Ascending aorta (tissue), 2 donors: Measurements from ENCODE around the gene TACC2. TPM values are rescaled to one million over a fixed set of nuclear protein-coding genes. Genes with fewer than 3 reads are reported as not detected.
"Not testable (repeated sequence)": the region's sequence is repeated elsewhere in the genome, so short reads cannot be mapped to it uniquely, and the experiment has no call there.

ENCODE experiments used
- DNase-seq, 2 donors: peaks; one replicate each; pipeline ENCODE4 v3.0.0-alpha.2; 2019; ENCODE audit warnings: low spot score in 2 of 2
- H3K27ac ChIP-seq, 2 donors: fragments of 200-600 bp; sonication (generic); one replicate each; pipeline ENCODE4 v1.5.1; 2016 to 2017; ENCODE audit warnings: mild to moderate bottlenecking in 1 of 2
- H3K27me3 ChIP-seq: fragments of 200-600 bp; sonication (generic); one replicate; pipeline ENCODE4 v1.5.1; 2017
- H3K36me3 ChIP-seq, 2 donors: fragments of 200-600 bp; sonication (generic); one replicate each; pipeline ENCODE4 v1.5.1; 2016
- H3K4me1 ChIP-seq, 2 donors: fragments of 200-600 bp; sonication (generic); one replicate each; pipeline ENCODE4 v1.5.1; 2016 to 2017; ENCODE audit warnings: mild to moderate bottlenecking in 1 of 2
- H3K4me3 ChIP-seq, 2 donors: fragments of 200-600 bp; sonication (generic); one replicate each; pipeline ENCODE4 v1.5.1; 2016 to 2017; ENCODE audit warnings: mild to moderate bottlenecking in 1 of 2
- H3K9me3 ChIP-seq, 2 donors: fragments of 200-600 bp; sonication (generic); one replicate each; pipeline ENCODE4 v1.5.1; 2016
- CTCF ChIP-seq, 3 experiments: fragments of 200-600 bp in 2 of 3; fragments of 450-650 bp in 1 of 3; sonication (generic) in 2 of 3; IDR thresholded peaks; one replicate each; pipeline ENCODE4 v1.5.1; 2016 to 2019; ENCODE audit warnings: antibody characterized with exemption in 3 of 3, mild to moderate bottlenecking in 1 of 3, moderate library complexity in 1 of 3
- intact Hi-C: fragments of 100-400 bp; cut with DNase I; formaldehyde crosslinking; loops from one replicate; pipeline ENCODE4 v1.15.1; 2023
- total RNA-seq: library from RNA; depleted of rRNA; stranded (reverse); fragments of >200 nt; gene quantifications from one replicate; pipeline ENCODE4 v1.1.0, GENCODE V29; 2016

Gene TACC2
- total RNA-seq, 1 donor from 2014 or later: 69.1 TPM

GRCh38 chr10:122021828-122022227, 32.9 kb downstream of the TACC2 start:
- intact Hi-C loops: loop anchor here (10.0 kb wide), 1 partner anchor 473 kb away; no protein-coding TSS in a partner anchor
- no peak for DNase-seq
- TF ChIP-seq CTCF (IDR thresholded peaks at IDR 0.05): no peak
- H3K4me1 ChIP-seq: peaks cover 0 to 7% of the 10 kb centered on the region in 2 donors
- H3K27ac ChIP-seq: peak overlapping the region; percentile 74 to 76
- no peaks in the 10 kb centered on the region for H3K27me3 ChIP-seq
- peaks cover 0 to 4% of the 10 kb centered on the region in 2 donors for H3K36me3 ChIP-seq
- peak overlapping the region; percentile 30 to 60 for H3K4me3 ChIP-seq
- H3K9me3 ChIP-seq: no peaks in the 10 kb centered on the region

GRCh38 chr10:122022276-122022675, 33.3 kb downstream of the TACC2 start:
- H3K27ac ChIP-seq: peak overlapping the region; percentile 74 to 76
- TF ChIP-seq CTCF (IDR thresholded peaks at IDR 0.05): no peak
- H3K9me3 ChIP-seq: no peaks in the 10 kb centered on the region
- H3K27me3 ChIP-seq: no peaks in the 10 kb centered on the region
- peaks cover 0 to 7% of the 10 kb centered on the region in 2 donors for H3K4me1 ChIP-seq
- no peak for DNase-seq
- peaks cover 0 to 4% of the 10 kb centered on the region in 2 donors for H3K36me3 ChIP-seq
- H3K4me3 ChIP-seq: no peak overlapping the region
- intact Hi-C loops: loop anchor here (10.0 kb wide), 1 partner anchor 473 kb away; no protein-coding TSS in a partner anchor

GRCh38 chr10:122023257-122023656, 34.3 kb downstream of the TACC2 start:
- H3K9me3 ChIP-seq, H3K36me3 ChIP-seq, H3K4me1 ChIP-seq, DNase-seq, H3K27me3 ChIP-seq, H3K4me3 ChIP-seq: not testable (repeated sequence)
- H3K27ac ChIP-seq: peak overlapping the region in 1 of 2 donors; percentile 27
- intact Hi-C loops: loop anchor here (10.0 kb wide), 1 partner anchor 472 kb away; no protein-coding TSS in a partner anchor

- H3K27ac ChIP-seq: peak overlapping the region; percentile 66 to 74
- DNase-seq: peak in 1 of 2 donors; percentile 83
These were observed 40.7 kb downstream of the TACC2 start for GRCh38 chr10:122029499-122030199.

GRCh38 chr10:122030200-122030552, 41.2 kb downstream of the TACC2 start:
- peaks cover 0 to 14% of the 10 kb centered on the region in 2 donors for H3K4me1 ChIP-seq
- no peak for DNase-seq
- H3K27ac ChIP-seq: peak overlapping the region; percentile 66 to 74
- no peaks in the 10 kb centered on the region for H3K36me3 ChIP-seq
- H3K27me3 ChIP-seq: no peaks in the 10 kb centered on the region
- TF ChIP-seq CTCF (IDR thresholded peaks at IDR 0.05): no peak
- intact Hi-C loops: loop anchor here (2.0 kb wide), 1 partner anchor 15 kb away; no protein-coding TSS in a partner anchor
- H3K9me3 ChIP-seq: no peaks in the 10 kb centered on the region
- no peak overlapping the region for H3K4me3 ChIP-seq

More at GRCh38 chr10:122029499-122030199, 40.7 kb downstream of the TACC2 start:
- Histone ChIP-seq H3K9me3 (no peaks in the 10 kb centered on the region), H3K27me3 (no peaks in the 10 kb centered on the region), H3K4me3 (peak overlapping the region in 1 of 2 donors; percentile 33), H3K4me1 (peaks cover 0 to 14% of the 10 kb centered on the region in 2 donors), H3K36me3 (no peaks in the 10 kb centered on the region)
- peak in 1 of 3 experiments; percentile 7 for TF ChIP-seq CTCF (IDR thresholded peaks at IDR 0.05)
- intact Hi-C loops: loop anchor here (1.0 to 10.0 kb wide), 3 partner anchors 15 to 465 kb away; partner anchors contain the start of gene NSMCE4A

GRCh38 chr10:122033224-122033926, 44.4 kb downstream of the TACC2 start:
- Histone ChIP-seq H3K4me1 (peaks cover 0 to 14% of the 10 kb centered on the region in 2 donors), H3K36me3 (no peaks in the 10 kb centered on the region), H3K9me3 (no peaks in the 10 kb centered on the region), H3K27me3 (no peaks in the 10 kb centered on the region), H3K4me3 (no peak overlapping the region), H3K27ac (no peak overlapping the region)
- no peak for TF ChIP-seq CTCF (IDR thresholded peaks at IDR 0.05)
- intact Hi-C loops: no loop called here
- no peak for DNase-seq
